GM18951 (cell line): ENCODE data around the gene TSPO2.
"Not testable (repeated sequence)": the region's sequence is repeated elsewhere in the genome, so short reads cannot be mapped to it uniquely, and the experiment has no call there.

ENCODE experiments used
- POLR2A ChIP-seq: IDR thresholded peaks from 4 replicates; pipeline ENCODE4 v1.6.1; 2011; ENCODE audit warnings: mild to moderate bottlenecking; ENCODE audit not compliant: insufficient read length, insufficient read depth; ENCODE audit errors: extremely low read depth
- in situ Hi-C: fragments of 300-500 bp; cut with MboI; formaldehyde crosslinking; loops from one replicate; pipeline ENCODE4 v1.12.0; 2022; ENCODE audit warnings: low sequenced_read_pairs, mixed read lengths, inconsistent platforms; ENCODE audit not compliant: unreplicated experiment

The TSPO2 gene

DNA sequence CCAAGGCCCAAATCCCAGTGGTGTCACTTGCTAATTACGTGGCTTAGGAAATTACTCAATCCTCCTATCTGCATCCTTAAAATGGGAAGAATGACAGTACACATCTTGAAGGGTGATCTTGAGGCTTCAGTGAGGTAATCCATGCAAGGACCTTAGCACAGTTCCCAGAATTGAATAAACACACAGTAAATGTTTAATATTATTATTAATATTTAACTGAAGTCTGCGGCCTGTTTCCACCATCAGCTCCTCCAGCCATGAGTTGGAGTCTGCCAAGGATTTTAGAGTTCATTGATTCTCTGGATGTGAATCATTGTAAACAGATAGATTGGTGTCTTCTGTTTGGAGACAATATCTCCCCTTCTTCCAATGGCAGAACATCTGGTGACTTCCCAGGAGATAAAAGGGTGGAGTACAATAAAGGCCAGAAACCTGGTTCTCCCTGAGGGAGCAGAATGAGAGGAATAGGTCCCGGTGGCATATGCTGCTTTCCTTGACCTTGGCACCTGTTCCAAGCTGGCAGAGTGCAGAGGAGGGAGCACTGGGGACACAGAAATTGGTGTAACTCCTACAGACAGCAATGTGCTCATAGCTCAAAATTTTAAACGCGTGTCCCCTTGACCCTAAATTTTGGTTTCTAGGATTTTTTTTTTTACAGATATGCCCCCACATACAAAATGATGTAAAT lies 28.7 kb upstream of the TSPO2 start:
- TF ChIP-seq POLR2A: no peak
- in situ Hi-C loops: no loop called here

DNA sequence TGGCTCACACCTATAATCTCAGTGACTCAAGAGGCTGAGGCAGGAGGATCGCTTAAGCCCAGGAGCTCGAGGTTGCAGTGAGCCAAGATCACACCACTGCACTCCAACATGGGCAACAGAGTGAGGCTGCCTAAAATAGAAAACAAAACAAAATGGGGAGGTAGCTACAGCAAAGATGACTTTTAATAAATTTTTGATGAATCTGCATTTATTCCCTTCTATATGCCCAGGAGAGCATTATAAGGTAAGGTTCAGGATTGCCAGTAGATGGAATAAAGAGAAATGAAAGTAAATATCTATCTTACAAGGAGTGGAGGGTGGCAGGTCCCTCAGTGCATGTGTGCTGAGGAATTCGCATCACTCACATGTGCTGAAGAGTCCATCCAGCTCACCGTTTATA lies 27.5 kb upstream of the TSPO2 start:
- in situ Hi-C loops: no loop called here
- no peak for TF ChIP-seq POLR2A

- in situ Hi-C loops: not testable (repeated sequence)
These were observed 26.4 kb upstream of the TSPO2 start for GRCh38 chr6:41015860-41016259.

DNA sequence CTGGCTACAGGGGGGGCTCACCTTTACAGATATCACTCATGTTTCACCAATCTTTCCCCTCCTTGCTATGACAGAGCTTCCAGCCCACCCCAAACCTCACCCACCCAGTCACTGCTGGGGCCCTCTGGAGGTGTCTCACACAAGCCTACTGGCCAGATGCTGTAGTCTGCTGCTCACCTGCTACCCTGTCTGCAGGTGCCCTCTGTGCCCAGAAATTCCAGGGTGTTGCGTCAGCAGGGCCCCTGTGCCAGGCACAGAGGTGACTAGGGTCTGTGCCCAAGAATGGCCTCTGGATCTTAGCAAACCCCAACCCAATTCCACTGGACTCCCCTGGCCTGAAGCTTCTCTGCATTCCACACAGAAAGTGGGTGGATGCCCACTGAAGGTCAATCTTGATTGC lies 24.6 kb upstream of the TSPO2 start:
- in situ Hi-C loops: no loop called here
- TF ChIP-seq POLR2A: no peak

GRCh38 chr6:41021832-41022231 lies 20.4 kb upstream of the TSPO2 start:
- no peak for TF ChIP-seq POLR2A
- in situ Hi-C loops: no loop called here

GRCh38 chr6:41022294-41022693 lies 20.0 kb upstream of the TSPO2 start:
- no peak for TF ChIP-seq POLR2A
- in situ Hi-C loops: no loop called here

GRCh38 chr6:41023114-41023513 lies 19.2 kb upstream of the TSPO2 start:
- in situ Hi-C loops: no loop called here
- no peak for TF ChIP-seq POLR2A

DNA sequence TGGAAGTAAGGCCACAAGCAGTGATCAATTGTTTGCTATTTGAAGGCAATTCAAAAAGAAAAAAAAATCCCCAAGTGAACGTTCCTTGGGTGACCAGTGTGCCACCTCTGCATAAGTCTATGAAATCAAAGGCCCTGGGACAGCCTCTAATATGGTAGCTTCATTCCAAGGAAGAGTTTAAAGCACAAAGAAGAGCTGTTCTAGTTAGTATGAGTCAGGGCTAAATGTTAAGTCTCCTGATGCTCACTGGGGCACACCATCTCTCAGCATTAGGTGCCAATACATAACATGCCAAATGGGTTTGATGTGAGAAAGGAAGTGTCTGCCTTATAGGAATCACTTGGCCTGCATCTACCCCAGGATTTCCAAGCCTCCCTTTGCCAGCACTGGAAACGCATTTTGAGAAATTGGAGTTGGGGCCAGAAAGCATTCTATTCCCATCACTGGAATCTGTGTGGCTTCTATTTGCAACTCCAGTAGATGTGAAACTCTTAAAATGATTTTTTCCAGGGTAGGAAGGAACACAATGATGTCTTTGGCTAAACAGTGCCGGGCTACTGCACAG lies 16.2 kb upstream of the TSPO2 start:
- in situ Hi-C loops: no loop called here
- no peak for TF ChIP-seq POLR2A

- in situ Hi-C loops: no loop called here
- TF ChIP-seq POLR2A: no peak
These were observed 15.0 kb upstream of the TSPO2 start for GRCh38 chr6:41027241-41027640.

- in situ Hi-C loops: no loop called here
- peak; percentile 52 for TF ChIP-seq POLR2A
These were observed 14.3 kb upstream of the TSPO2 start for GRCh38 chr6:41027799-41028560.

GRCh38 chr6:41028561-41029412 lies 13.5 kb upstream of the TSPO2 start:
- in situ Hi-C loops: no loop called here
- TF ChIP-seq POLR2A: no peak

GRCh38 chr6:41032830-41033229 lies 9.4 kb upstream of the TSPO2 start:
- in situ Hi-C loops: no loop called here
- no peak for TF ChIP-seq POLR2A

- no peak for TF ChIP-seq POLR2A
- in situ Hi-C loops: no loop called here
These were observed 8.5 kb upstream of the TSPO2 start for GRCh38 chr6:41033776-41034175.
